GM12872 (cell line): ENCODE results near the gene THRA.
A peak's percentile ranks its signal among the peaks of the same experiment; 100 is the strongest.

Source experiments
- CTCF ChIP-seq: IDR thresholded peaks from 3 replicates; pipeline ENCODE4 v1.5.1; 2011; ENCODE audit warnings: low read depth, mild to moderate bottlenecking, low read length, moderate library complexity; ENCODE audit not compliant: insufficient read depth

THRA gene

GRCh38 chr17:40073454-40074174 is 10.8 kb downstream of the THRA start:
- TF ChIP-seq CTCF: no peak

- TF ChIP-seq CTCF: no peak
These were observed 11.4 kb downstream of the THRA start for GRCh38 chr17:40074175-40074512.

- no peak for TF ChIP-seq CTCF
These were observed 12.1 kb downstream of the THRA start for GRCh38 chr17:40074871-40075200.

- peak; percentile 95 for TF ChIP-seq CTCF
These were observed 12.6 kb downstream of the THRA start for GRCh38 chr17:40075201-40075941.

- no peak for TF ChIP-seq CTCF
These were observed 13.3 kb downstream of the THRA start for GRCh38 chr17:40075942-40076498.

GRCh38 chr17:40076591-40076990 is 13.8 kb downstream of the THRA start:
- no peak for TF ChIP-seq CTCF

- TF ChIP-seq CTCF: no peak
These were observed 16.8 kb downstream of the THRA start for GRCh38 chr17:40079545-40079944.
